ENCODE data around the gene MAP3K2.

- no peak; the same call in 1 of the 2 replicates for TF ChIP-seq CTCF (conservative IDR thresholded peaks at IDR 0.05)
- peak; percentile 91 for TF ChIP-seq ZFX (IDR thresholded peaks at IDR 0.05)
Observed at GRCh38 chr2:127387655-127388422, at the start of gene MAP3K2.
